Caco-2 (cell line): ENCODE results near the gene SLC38A10. TPM values are rescaled to one million over a fixed set of nuclear protein-coding genes. Genes with fewer than 3 reads are reported as not detected.
A peak's percentile ranks its signal among the peaks of the same experiment; 100 is the strongest.

ENCODE experiments used
- BruUV-seq: library from RNA; stranded (reverse); fragments of 400-500 nt; replicated peaks from 2 replicates; lab custom pipeline; 2021; lab: Mats Ljungman, UMichigan
- CTCF ChIA-PET: fragments of 300-600 bp; sonication (Branson Sonifier 250); formaldehyde crosslinking; loops from one replicate; lab custom pipeline; 2022; ENCODE audit warnings: antibody characterized with exemption; lab: Charles Lee
- POLR2A ChIA-PET: fragments of 300-600 bp; sonication (Branson Sonifier 250); formaldehyde crosslinking; loops from one replicate; lab custom pipeline; 2022; ENCODE audit warnings: antibody characterized with exemption; lab: Charles Lee
- DNase-seq, 2 experiments: peaks; one replicate each; pipeline versions ENCODE4 v3.0.0 to v3.0.0-alpha.2; 2020 to 2022
- H3K27me3 ChIP-seq: replicated peaks from 2 replicates; pipeline ENCODE4 v1.6.0; 2011; ENCODE audit warnings: low read length; ENCODE audit not compliant: control insufficient read depth, insufficient read depth
- H3K36me3 ChIP-seq: 2 replicates; pipeline ENCODE4 v1.5.1; 2011; ENCODE audit warnings: low read length; ENCODE audit not compliant: control insufficient read depth, insufficient read depth
- H3K4me1 ChIP-seq: fragments of 250-450 bp; sonication (Bioruptor Pico); 2 replicates; pipeline ENCODE4 v1.5.1; 2020; ENCODE audit warnings: mild to moderate bottlenecking
- H3K4me3 ChIP-seq: 2 replicates; pipeline ENCODE4 v1.5.1; 2011; ENCODE audit warnings: low read depth, mild to moderate bottlenecking, control low read depth, low read length
- H3K9me3 ChIP-seq: fragments of 250-450 bp; sonication (Bioruptor Pico); 2 replicates; pipeline ENCODE4 v1.5.1; 2020; ENCODE audit warnings: mild to moderate bottlenecking, moderate library complexity
- H3K27ac Mint-ChIP-seq: one replicate; pipeline ENCODE4 v1.8.0; 2022; ENCODE audit warnings: mixed read lengths; ENCODE audit not compliant: unreplicated experiment
- H3K27me3 Mint-ChIP-seq: one replicate; pipeline ENCODE4 v1.8.0; 2022; ENCODE audit warnings: mixed read lengths; ENCODE audit not compliant: insufficient read depth, unreplicated experiment
- H3K36me3 Mint-ChIP-seq: one replicate; pipeline ENCODE4 v1.8.0; 2022; ENCODE audit warnings: mild to moderate bottlenecking, mixed read lengths; ENCODE audit not compliant: insufficient read depth, unreplicated experiment
- H3K4me1 Mint-ChIP-seq: one replicate; pipeline ENCODE4 v1.8.0; 2022; ENCODE audit warnings: low read depth, mixed read lengths; ENCODE audit not compliant: unreplicated experiment
- H3K4me3 Mint-ChIP-seq: one replicate; pipeline ENCODE4 v1.8.0; 2022; ENCODE audit warnings: mild to moderate bottlenecking, moderate library complexity, mixed read lengths; ENCODE audit not compliant: unreplicated experiment
- H3K9me3 Mint-ChIP-seq: one replicate; pipeline ENCODE4 v1.8.0; 2022; ENCODE audit warnings: mixed read lengths; ENCODE audit not compliant: unreplicated experiment
- intact Hi-C: fragments of 100-400 bp; cut with micrococcal nuclease; formaldehyde crosslinking; loops from one replicate; pipeline ENCODE4 v1.10.0; 2022; ENCODE audit not compliant: unreplicated experiment
- total RNA-seq: library from RNA; stranded (reverse); gene quantifications from 2 replicates; pipeline ENCODE4 v1.2.3, GENCODE V29; 2022
- TF ChIP-seq, protein P1 (sequence below), 2 experiments: fragments of 200-600 bp in 1 of 2; IDR thresholded peaks; 1 replicate in 1 of 2; 2 replicates in 1 of 2; pipeline versions ENCODE4 v1.5.1 to v1.8.0; 2011 to 2022; ENCODE audit warnings: antibody characterized with exemption in 1 of 2, control low read depth in 1 of 2, inconsistent platforms in 1 of 2, low read depth in 1 of 2, low read length in 1 of 2, mild to moderate bottlenecking in 1 of 2, moderate library complexity in 1 of 2; ENCODE audit not compliant: insufficient read depth in 1 of 2, severe bottlenecking in 1 of 2, unreplicated experiment in 1 of 2

Gene SLC38A10
- total RNA-seq, 1 experiment from 2014 or later: 137 TPM

DNA sequence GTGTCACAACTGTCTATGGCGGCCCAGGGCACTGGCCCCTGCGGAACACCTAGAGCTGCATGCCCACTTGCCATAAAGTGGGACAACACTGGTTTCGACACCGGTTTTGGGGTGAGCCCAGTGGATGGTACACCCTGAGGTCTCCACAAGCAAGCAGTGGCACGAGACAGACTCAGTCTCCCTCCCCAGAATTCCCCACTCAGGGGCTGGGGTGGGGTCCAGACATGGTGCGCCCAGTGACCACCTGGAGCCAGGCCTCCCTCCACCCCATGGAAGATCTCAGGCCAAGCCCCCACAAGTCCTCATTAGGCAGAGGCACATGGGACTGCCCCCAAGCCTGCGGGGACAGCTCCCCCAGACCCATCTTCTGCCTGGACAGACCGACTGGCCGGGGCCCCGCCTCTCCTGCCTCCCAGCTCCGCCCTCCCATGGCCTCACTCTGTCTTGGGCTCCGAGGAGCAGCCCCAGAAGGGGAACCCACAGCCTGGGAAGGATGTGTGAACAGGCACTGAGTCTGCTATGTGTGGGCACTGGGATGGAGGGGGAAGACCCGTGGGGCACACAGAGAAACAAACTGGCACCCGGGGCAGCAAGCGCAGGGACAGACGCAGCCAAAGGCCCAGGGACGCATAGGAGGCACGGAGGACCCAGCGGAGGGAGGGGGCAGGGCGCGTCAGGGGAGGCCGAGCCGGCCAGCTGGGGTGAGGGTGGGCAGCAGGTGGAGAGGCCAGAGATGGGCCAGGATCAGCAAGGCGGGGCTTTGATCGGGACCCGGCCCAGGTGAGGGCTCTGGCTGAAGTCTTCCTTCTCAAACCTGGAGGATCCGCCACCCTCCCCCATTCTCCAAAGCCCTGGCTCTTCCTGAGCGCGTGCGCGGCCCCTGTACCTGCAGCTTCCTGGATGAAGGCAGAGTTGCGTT lies 59.0 kb downstream of the SLC38A10 start:
- CTCF ChIA-PET: interaction anchor here (0.5 to 0.6 kb wide), 2 partner anchors 56 to 120 kb away, joined by 3 read pairs; no protein-coding TSS in a partner anchor
- Mint-ChIP-seq H3K27ac (no peak overlapping the region), H3K4me3 (no peak overlapping the region), H3K27me3 (no peaks in the 10 kb centered on the region), H3K9me3 (no peaks in the 10 kb centered on the region), H3K4me1 (peaks cover 13% of the 10 kb centered on the region), H3K36me3 (peaks cover 31% of the 10 kb centered on the region)
- DNase-seq: no peak
- no TSS peak for BruUV-seq
- H3K9me3 ChIP-seq: no peaks in the 10 kb centered on the region
- peaks cover 31% of the 10 kb centered on the region for H3K4me1 ChIP-seq
- H3K4me3 ChIP-seq: no peak overlapping the region
- TF ChIP-seq, protein P1, sequence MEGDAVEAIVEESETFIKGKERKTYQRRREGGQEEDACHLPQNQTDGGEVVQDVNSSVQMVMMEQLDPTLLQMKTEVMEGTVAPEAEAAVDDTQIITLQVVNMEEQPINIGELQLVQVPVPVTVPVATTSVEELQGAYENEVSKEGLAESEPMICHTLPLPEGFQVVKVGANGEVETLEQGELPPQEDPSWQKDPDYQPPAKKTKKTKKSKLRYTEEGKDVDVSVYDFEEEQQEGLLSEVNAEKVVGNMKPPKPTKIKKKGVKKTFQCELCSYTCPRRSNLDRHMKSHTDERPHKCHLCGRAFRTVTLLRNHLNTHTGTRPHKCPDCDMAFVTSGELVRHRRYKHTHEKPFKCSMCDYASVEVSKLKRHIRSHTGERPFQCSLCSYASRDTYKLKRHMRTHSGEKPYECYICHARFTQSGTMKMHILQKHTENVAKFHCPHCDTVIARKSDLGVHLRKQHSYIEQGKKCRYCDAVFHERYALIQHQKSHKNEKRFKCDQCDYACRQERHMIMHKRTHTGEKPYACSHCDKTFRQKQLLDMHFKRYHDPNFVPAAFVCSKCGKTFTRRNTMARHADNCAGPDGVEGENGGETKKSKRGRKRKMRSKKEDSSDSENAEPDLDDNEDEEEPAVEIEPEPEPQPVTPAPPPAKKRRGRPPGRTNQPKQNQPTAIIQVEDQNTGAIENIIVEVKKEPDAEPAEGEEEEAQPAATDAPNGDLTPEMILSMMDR (IDR thresholded peaks at IDR 0.05; ENCODE audit: insufficient read depth in 1 of 2, low read depth in 1 of 2, low read length in 1 of 2, severe bottlenecking in 1 of 2, unreplicated experiment in 1 of 2): no peak
- H3K36me3 ChIP-seq: peaks cover 3% of the 10 kb centered on the region
- POLR2A ChIA-PET: interaction anchor here (1.3 kb wide), 1 partner anchor 13 kb away, joined by 8 read pairs; the partner anchor contains the start of gene CEP131
- no peaks in the 10 kb centered on the region for H3K27me3 ChIP-seq
- intact Hi-C loops: no loop called here

DNA sequence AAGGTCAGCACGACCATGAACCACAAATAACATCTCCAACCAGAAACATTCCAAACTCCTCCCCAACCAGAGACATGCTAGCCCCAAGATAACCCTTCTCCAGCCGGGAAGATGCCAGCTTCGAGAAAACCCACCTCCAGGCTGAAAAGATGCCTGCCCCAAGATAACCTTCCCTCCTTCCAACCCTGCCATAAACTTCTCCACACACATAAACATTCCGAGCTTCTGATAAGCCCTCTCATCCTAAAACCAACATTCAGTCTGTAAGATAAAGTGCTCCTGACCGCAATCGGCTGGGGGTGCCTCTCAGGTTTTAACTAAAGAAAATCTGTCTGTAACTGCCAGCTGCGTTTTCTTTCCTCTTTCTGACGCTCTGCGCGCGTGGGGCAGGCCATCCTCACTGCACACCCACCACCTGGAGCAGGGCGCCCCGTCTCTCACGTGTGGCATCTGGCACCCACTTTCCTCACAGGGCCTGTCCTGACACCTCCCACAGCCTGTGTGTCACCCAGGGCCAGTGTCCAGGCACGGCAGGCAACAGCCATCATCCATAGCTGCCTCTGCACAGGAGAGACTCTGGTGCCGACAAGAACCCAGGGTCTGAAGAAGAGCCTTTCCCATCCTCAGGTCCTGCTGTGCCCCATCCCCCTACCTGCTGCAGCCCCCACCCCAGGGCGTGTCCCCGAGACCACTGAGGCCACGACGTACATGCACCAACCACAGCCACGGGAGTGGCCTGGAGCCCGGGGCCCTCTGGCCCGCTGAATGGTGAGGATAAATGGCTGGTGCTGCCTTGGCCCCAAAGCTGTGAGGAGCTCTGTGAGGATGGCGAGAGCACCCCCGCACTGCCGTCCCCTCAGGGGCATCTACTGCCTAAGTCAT lies 59.9 kb downstream of the SLC38A10 start:
- Mint-ChIP-seq H3K36me3 (peaks cover 32% of the 10 kb centered on the region), H3K27ac (peak overlapping the region; percentile 5), H3K27me3 (no peaks in the 10 kb centered on the region), H3K4me3 (peak overlapping the region; percentile 17), H3K9me3 (no peaks in the 10 kb centered on the region), H3K4me1 (peaks cover 13% of the 10 kb centered on the region)
- DNase-seq: peak; percentile 75 to 87
- ChIA-PET CTCF (interaction anchor here (0.5 to 1.2 kb wide), 3 partner anchors 12 to 92 kb away, joined by 3 to 4 read pairs (median 3); partner anchors contain the start of gene CEP131), POLR2A (interaction anchor here (0.6 to 1.3 kb wide), 3 partner anchors 9 to 397 kb away, joined by 3 to 8 read pairs (median 5); partner anchors contain the start of gene CEP131)
- Histone ChIP-seq H3K9me3 (no peaks in the 10 kb centered on the region), H3K36me3 (peaks cover 5% of the 10 kb centered on the region), H3K27me3 (no peaks in the 10 kb centered on the region), H3K4me3 (peak overlapping the region; percentile 7; the same call in 1 of the 2 replicates), H3K4me1 (peaks cover 31% of the 10 kb centered on the region)
- BruUV-seq: no TSS peak
- TF ChIP-seq, protein P1 (IDR thresholded peaks at IDR 0.05; ENCODE audit: insufficient read depth in 1 of 2, low read depth in 1 of 2, low read length in 1 of 2, severe bottlenecking in 1 of 2, unreplicated experiment in 1 of 2): no peak
- intact Hi-C loops: no loop called here
